ENCODE data around the gene GTF3C4.

GTF3C4 gene

GRCh38 chr9:132739710-132740310, 69.5 kb downstream of the GTF3C4 start:
- no peak for DNase-seq

DNA sequence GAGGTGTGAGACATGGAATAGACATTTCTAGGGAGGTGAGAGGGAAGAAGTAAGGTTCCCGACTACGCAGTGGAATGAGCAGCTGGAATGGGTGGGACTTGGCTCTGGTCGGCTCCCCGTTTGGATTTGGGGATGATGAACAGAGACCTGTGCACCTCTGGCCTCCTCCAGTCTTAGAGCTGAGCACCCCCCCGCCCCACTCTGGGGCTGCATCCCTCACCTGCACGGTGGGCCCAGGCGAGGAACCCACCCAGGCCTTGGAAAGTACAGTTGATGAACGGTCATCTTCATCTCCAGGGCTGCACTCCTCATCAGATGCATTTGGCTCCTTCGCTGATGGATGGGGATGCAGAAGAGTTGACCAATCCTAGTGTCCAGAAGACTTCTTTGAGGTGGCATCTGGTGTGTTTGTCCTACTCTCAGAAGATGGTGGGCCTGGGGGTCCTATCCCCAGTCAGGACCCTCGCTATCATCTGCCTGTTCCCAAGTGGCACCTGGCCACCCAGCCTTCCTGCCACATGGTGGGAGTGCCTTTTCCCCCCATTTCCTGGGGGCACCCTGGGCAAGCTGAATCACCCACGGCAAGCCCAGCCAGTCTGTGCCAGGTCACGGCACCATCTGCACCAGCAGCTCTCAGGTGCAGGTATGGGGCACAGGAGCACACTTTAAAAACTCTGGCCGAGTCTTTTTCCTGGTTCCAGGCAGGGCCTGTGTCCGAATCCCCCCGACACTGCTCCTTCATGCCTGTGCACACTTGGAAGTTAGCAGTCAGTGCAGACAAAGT, 70.5 kb downstream of the GTF3C4 start:
- no peak for DNase-seq

- DNase-seq, result no peak
Observed at GRCh38 chr9:132742821-132743311, 72.6 kb downstream of the GTF3C4 start.

DNA sequence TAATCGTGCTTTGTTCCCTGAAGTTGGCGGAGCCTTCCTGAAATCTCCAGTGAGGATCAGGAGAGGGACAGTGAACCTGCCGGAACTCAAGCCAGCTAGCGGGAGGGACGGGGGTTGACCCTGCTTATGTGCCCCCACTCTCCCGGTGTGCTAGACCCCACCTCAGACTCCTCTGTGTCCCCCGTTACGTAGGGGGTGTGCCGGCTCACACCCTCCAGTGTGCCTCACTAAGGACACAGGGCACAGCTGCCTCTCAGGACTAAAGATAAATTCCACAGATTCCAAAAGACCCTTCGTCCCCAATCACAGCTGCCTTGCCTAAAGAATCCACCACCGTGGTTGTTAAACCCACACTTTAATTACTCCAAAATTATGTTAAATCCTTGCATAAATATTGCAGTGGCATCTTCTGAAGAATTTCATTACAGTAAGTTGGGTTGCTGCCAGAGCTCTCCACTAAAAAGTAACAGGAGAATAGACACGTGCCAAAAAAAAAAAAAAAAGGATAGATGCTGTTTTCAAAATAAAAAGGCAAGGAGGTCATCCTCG, 73.7 kb downstream of the GTF3C4 start:
- no peak for DNase-seq

Data from NCI-H446 (cell line).